Measurements from ENCODE around the gene CLDN18. TPM values are rescaled to one million over a fixed set of nuclear protein-coding genes. Genes with fewer than 3 reads are reported as not detected.

Gene CLDN18
- total RNA-seq, 1 donor from 2014 or later = not detected

GRCh38 chr3:137978328-137978727 lies 31.6 kb upstream of the CLDN18 start:
- Mint-ChIP-seq H3K9me3 (ENCODE audit: low read depth) (no peaks in the 10 kb centered on the region), H3K27me3 (ENCODE audit: low read depth) (peaks cover 24% of the 10 kb centered on the region), H3K4me3 (ENCODE audit: unreplicated experiment) (no peak overlapping the region), H3K36me3 (ENCODE audit: low read depth) (no peaks in the 10 kb centered on the region), H3K4me1 (ENCODE audit: low read depth) (no peaks in the 10 kb centered on the region), H3K27ac (ENCODE audit: unreplicated experiment) (no peak overlapping the region)
- TF ChIP-seq, protein P1, sequence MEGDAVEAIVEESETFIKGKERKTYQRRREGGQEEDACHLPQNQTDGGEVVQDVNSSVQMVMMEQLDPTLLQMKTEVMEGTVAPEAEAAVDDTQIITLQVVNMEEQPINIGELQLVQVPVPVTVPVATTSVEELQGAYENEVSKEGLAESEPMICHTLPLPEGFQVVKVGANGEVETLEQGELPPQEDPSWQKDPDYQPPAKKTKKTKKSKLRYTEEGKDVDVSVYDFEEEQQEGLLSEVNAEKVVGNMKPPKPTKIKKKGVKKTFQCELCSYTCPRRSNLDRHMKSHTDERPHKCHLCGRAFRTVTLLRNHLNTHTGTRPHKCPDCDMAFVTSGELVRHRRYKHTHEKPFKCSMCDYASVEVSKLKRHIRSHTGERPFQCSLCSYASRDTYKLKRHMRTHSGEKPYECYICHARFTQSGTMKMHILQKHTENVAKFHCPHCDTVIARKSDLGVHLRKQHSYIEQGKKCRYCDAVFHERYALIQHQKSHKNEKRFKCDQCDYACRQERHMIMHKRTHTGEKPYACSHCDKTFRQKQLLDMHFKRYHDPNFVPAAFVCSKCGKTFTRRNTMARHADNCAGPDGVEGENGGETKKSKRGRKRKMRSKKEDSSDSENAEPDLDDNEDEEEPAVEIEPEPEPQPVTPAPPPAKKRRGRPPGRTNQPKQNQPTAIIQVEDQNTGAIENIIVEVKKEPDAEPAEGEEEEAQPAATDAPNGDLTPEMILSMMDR (IDR thresholded peaks at IDR 0.05) = no peak
- DNase-seq (ENCODE audit: low spot score) = no peak

DNA sequence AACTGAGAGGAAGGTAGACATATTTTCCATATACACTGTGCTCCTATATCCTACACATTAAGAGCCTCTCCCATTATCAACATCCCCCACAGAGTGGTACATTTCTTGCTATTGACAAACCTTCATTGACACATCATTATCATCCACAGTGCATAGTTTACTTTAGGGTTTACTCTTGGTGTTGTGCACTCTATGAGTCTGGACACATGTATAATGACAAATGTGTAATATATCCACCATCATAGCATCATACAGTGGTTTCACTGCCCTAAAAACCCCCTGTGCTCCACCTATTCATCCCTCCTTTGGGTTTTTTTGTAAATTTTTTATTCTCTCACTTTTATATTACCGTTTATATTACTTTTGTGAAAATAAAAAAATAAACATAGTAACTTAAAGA lies 22.2 kb upstream of the CLDN18 start:
- Mint-ChIP-seq H3K27me3 (ENCODE audit: low read depth) (peaks cover 26% of the 10 kb centered on the region), H3K4me3 (ENCODE audit: unreplicated experiment) (no peak overlapping the region), H3K9me3 (ENCODE audit: low read depth) (no peaks in the 10 kb centered on the region), H3K36me3 (ENCODE audit: low read depth) (no peaks in the 10 kb centered on the region), H3K4me1 (ENCODE audit: low read depth) (no peaks in the 10 kb centered on the region), H3K27ac (ENCODE audit: unreplicated experiment) (no peak overlapping the region)
- no peak for DNase-seq (ENCODE audit: low spot score)
- TF ChIP-seq, protein P1 (IDR thresholded peaks at IDR 0.05) = no peak

DNA sequence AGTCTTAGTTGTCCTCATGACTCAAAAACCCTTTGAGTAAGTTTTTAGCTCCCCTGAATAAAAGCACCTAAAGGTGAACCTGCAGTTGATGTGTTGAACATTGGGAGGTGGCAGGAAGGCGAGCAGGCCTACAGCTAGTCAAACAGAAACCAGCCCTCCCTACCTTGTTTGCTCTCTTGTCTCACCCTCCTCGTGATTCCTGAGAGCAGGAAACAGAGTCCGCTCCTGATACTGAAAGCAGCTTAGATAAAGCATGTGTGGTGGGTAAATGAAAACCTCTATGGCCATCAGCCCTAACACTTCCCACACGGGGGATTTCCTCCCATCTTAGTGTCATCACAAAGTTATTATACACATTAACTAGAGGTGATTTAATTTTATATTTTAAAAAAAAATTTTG lies 21.8 kb upstream of the CLDN18 start:
- Mint-ChIP-seq H3K36me3 (ENCODE audit: low read depth) (no peaks in the 10 kb centered on the region), H3K4me1 (ENCODE audit: low read depth) (no peaks in the 10 kb centered on the region), H3K27ac (ENCODE audit: unreplicated experiment) (no peak overlapping the region), H3K27me3 (ENCODE audit: low read depth) (peaks cover 23% of the 10 kb centered on the region), H3K9me3 (ENCODE audit: low read depth) (no peaks in the 10 kb centered on the region), H3K4me3 (ENCODE audit: unreplicated experiment) (no peak overlapping the region)
- DNase-seq (ENCODE audit: low spot score) = no peak
- TF ChIP-seq, protein P1 (IDR thresholded peaks at IDR 0.05) = no peak

- H3K4me1 Mint-ChIP-seq (ENCODE audit: low read depth) = no peaks in the 10 kb centered on the region
- peaks cover 6% of the 10 kb centered on the region for H3K9me3 Mint-ChIP-seq (ENCODE audit: low read depth)
- no peak for DNase-seq (ENCODE audit: low spot score)
- peaks cover 18% of the 10 kb centered on the region for H3K27me3 Mint-ChIP-seq (ENCODE audit: low read depth)
- H3K4me3 Mint-ChIP-seq (ENCODE audit: unreplicated experiment) = no peak overlapping the region
- H3K36me3 Mint-ChIP-seq (ENCODE audit: low read depth) = peaks cover 2% of the 10 kb centered on the region
- H3K27ac Mint-ChIP-seq (ENCODE audit: unreplicated experiment) = no peak overlapping the region
- TF ChIP-seq, protein P1 (IDR thresholded peaks at IDR 0.05) = no peak
Measured at GRCh38 chr3:137988982-137989381, 21.0 kb upstream of the CLDN18 start.

GRCh38 chr3:137990427-137990826 lies 19.5 kb upstream of the CLDN18 start:
- Mint-ChIP-seq H3K36me3 (ENCODE audit: low read depth) (peaks cover 8% of the 10 kb centered on the region), H3K27ac (ENCODE audit: unreplicated experiment) (no peak overlapping the region), H3K9me3 (ENCODE audit: low read depth) (peaks cover 18% of the 10 kb centered on the region), H3K4me3 (ENCODE audit: unreplicated experiment) (no peak overlapping the region), H3K27me3 (ENCODE audit: low read depth) (peaks cover 13% of the 10 kb centered on the region), H3K4me1 (ENCODE audit: low read depth) (no peaks in the 10 kb centered on the region)
- no peak for DNase-seq (ENCODE audit: low spot score)
- TF ChIP-seq, protein P1 (IDR thresholded peaks at IDR 0.05) = no peak

Measured in chondrocyte (in vitro differentiated cells).